GM19395 (cell line): ENCODE measurements around the gene SETDB1.
A peak's percentile ranks its signal among the peaks of the same experiment; 100 is the strongest.

ENCODE experiments used
- ATAC-seq: cut with Tn5 transposase; IDR thresholded peaks from one replicate; pipeline ENCODE4 v1.9.1; 2021; ENCODE audit warnings: mild to moderate bottlenecking, moderate library complexity; ENCODE audit not compliant: unreplicated experiment

Gene SETDB1

DNA sequence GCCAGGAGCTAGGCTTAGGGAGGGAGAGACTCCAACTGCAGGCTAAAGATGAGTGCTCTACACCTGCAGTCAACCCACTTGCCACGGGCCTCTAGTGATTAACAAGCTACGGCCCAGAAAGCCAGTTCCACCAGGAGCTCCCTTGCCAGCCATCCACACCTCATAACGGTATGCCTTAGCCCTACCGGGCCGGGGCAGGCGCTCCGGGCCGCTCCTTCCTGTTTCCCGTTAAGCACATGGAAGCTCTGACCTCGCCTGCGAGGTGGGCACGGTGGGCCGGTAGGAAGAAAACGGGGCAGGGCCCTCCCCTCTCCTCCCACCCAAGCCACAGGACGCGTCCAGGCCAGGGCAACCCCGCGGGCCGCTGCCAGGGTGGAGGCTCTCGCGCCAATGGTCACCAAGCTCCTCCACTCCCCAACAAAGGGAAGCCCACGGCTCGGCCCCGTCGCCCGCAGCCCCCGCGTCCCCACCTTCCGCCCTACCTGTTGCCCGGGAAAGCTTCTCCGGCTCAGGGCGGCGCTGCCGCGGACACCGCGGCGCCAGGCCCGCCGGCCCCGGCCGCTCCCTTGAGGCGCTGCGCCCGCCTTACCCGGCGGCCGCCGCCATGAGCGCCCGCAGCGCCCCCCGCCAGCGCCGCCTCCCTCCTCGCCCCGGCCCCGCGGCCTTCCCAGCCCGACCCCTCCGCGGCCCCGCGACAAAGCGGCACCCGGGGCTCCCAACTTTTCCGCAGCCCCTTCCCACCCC lies 47.8 kb downstream of the SETDB1 start:
- ATAC-seq = peak; percentile 39

DNA sequence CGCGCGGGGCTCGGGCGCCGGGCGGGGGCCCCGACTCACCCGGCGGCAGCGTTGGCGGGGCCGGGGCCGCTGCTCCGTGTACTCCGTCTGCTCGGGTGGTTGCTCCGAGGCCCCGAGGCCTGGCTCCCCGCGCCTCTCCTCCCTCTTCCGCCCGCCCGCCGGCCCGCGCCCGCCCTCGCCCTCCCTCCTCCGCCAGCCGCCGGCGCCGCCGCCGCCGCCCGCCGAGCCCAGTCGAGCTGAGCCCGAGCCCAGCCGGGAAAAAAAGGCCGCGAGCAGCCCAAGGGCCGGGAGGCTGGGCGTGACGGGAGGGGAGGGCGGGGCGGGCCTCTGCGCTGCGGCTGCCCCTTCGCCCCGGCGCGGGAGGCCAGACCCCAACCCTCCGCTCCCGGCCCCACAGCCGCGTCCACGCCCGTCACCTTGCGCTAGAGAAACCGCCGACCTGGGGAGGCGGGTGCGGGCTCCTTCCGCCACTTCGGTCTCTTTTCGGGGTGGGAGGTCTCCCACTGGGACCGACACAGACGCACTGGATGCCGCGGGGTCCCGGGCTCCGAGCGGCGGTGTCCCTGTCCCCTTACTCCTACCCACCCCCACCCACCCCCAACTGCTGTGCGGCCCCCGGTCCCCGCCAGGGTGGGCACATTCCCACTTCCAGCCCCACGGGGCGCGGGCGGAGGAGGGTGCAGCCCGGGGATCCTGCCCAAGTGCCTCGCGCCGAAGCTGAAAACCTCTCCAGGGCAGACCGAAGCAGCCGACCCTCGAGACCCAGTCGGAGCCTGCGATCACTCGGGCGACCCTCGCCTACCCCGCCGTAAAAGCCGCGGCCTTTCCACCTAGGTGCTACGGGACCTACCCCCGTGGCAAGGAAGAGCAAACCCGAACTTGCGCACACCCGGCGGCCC lies 48.7 kb downstream of the SETDB1 start, which contains the start of gene CERS2:
TSS of gene CERS2 (minus strand) at position 256 of the 899 bp plus-strand sequence. CDS start 5,745 bp downstream, outside the sequence.
- ATAC-seq = peak; percentile 54

DNA sequence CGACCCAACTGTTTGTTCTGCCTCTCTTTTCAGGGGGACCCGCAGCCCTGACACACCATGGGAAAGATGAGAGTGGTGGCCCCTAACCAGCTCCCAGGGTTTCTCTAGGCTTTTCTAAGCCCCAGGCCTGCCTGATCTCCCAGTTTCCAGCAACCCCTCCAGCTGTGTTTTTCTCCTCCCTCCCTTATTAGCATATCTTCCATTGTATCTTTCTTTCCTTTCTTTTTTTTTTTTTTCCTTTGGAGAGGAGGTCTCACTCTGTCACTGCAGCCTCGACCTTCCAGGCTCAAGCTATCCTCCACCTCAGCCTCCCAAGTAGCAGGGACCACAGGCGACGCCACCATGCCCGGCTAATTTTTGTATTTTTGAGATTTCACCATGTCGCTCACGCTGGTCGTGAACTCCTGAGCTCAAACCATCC lies 50.2 kb downstream of the SETDB1 start:
- no peak for ATAC-seq

DNA sequence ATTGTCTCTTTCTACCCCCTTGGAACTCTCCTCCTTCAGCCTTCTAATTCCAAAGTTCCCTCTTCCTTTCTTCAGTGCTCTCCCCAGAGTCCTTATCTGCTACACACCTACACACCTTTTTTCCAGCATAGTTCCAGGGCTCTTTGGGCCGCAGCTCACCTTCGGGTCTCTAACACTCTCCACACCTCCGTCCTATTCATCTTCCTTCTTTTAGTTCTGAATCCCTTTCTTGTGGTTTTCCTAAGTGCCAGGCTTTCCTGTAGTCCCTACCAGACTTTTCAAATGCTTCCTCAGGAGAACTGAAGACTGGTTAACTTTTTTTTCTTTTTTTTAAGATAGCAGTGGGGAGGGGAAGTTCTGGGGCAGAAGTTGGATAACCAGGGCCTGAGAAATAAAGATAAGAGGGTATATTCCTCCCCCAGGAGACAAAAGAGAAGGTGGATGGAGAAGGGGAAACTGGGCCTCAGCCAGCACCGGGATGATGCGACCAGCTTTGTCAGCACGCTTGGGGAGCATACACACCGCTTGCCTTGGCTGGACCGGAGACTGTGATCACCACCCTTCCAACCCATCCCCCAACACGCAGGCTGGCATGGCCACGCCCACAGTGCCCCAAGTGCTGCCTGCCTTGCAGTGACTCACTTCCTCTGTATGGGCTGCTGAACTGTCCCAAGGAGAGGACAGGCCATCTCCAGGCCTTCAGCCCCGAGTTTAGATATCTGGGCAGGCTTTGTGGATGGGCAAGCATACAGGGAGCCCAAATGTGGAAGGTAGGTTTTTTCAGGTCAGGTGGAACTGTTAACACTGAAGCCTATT lies 50.9 kb downstream of the SETDB1 start:
- no peak for ATAC-seq

DNA sequence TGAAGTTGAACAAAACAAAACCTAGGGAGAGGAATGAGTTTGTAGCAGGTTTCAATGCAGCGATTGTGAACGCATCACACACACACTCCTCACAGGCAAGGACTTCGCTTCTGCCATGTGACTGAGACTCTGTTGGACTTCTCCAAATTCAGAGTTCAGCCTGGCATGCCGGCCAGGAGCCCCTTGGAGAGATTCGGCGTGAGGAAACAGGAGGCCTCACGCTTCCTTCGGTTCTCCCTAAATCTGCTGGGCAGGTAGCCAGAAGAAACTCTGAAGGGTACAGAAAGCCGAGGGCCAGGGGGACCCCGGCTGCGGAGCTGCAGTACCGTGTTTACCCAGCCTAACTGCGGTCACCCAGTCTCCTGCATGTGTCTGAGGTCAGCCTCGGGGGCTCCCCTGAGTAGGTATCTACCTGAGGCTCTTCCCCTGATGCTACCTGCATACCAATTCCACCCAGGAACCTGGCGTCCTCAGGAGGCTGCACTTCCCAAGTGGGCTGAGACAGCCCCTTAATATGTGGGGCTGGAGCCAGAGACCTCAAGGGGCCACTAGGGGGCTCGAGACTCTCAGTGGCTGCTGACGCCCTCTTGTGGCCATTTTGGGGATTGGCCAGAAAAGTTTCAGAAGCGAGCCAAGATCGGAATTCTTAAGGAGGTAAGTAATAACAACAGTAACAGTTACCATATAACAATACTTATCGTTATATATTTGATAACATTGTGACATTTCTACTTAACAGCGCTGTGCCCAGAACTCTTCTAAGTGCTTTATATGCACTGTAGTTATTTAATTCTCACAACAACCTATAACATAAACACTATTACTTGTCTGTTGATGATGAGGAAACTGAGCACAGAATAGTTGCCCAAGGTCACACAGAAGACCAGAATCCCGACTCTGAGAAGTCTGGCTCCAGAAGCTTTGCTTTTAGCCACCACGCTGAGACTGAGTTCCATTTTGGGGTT lies 53.2 kb downstream of the SETDB1 start:
- peak; percentile 59 for ATAC-seq

DNA sequence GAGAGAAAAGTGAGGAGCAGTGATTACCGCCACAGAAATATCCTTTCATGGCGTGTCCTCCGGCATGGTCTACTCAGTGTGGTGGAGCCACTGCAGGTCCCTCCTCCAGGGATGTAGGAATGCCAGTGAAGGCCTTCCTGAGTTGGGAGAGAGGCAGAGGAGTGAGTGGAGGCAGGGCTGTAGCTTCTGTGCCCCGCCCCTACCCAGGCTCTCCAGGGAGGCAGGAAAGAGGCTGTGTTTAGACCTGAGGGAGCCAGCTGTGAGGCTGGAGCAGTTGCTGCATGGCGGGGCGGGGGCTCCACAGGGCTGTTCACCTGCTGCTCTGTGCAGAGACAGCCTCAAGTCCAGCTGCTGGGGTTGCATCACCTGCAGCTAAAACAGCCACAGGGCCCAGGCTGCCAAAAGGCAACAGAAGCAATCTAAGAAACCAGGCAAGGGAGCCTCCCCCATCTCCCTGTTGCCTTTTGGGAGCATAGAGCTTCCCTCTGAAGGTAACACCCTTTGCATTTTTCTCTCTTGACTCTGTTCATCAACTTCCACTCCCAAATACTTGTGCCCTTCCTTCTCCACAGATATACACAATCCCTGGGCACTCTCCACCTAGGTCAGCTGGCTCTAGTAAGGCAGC lies 55.1 kb downstream of the SETDB1 start:
- ATAC-seq = no peak

DNA sequence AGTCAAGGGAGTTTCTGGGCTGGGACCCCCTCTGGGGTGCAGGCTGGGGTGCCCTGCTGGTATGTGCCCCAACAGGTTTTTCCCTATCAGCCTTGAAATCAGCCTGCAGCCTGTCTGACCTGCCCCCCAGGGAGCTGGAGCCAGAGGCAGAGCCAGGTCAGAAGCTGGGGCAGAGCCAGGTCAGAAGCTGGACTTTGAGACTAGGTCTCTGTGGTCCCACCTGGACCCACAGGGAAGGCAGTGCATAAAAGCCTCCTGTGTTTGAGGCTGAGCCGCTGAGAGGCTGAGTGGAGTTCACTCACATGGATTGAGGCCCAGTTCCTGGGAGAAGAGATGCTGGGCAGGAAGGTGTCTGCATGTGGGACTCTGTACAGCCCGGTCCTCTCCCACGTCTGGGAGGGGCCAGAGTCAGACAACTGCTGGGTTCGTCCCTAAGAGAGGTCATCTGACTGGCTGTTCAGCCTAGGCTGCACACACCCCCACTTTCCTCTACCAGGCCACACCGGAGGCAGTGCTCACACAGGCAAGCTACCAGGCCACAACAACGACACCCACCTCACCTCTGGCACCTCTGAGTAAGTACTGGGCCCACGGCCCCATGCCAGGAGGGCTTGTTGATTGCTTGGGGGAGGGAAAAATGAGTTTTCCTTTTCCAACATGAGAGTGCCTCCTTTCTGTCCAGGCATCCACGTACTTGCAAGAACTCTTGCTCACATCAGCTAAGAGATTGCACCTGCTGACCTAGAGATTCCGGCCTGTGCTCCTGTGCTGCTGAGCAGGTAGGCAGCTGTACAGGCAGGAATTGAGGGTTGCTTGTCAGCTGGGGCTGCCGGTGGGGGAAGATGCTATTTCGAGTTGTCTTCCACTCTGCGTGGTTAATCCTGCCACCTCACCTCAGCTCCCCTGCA lies 55.9 kb downstream of the SETDB1 start, which contains the start of gene ANXA9:
TSS of gene ANXA9 (plus strand) at position 488 of the 908 bp plus-strand sequence. CDS start 814 bp downstream, outside the sequence.
- no peak for ATAC-seq

DNA sequence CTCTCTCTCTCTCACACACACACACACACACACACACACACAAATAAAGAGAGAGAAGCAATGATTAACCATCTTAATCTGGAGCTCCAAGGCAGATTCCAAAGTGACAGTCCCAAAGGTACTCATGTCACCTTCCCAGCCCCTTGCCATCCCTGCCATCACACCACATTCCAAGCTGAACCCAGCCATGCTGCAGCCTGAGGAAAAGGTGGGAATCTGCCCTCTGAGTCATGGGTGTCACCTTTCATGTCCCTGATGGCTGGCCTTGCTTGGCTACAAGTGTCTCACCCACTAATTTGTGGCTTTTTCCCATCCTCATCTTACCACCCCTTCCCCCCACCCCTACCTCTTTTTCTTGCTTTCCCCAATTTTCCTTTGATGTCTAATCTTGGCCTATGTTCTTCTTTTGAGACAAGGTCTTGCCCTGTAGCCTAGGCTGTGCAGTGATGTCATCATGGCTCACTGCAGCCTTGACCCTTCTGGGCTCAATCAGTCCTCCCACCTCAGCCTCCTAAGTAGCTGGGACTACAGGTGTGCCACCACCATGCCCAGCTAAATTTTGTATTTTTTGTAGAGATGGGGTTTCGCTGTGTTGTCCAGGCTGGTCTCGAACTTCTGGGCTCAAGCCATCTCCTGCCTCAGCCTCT lies 59.1 kb downstream of the SETDB1 start:
- no peak for ATAC-seq

DNA sequence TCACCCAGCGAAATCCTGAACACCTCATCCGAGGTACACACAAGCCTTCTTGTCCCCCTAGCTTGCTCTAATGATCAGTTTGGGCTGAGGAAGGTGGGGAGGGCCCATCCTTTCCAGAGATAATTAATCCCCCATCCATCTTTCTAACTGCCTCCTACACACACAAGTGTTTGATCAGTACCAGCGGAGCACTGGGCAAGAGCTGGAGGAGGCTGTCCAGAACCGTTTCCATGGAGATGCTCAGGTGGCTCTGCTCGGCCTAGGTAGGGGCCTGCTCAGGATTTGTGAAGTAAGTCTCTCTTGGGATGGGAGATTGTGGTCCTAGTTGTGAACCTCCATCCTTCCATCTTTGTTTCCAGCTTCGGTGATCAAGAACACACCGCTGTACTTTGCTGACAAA lies 61.8 kb downstream of the SETDB1 start:
- no peak for ATAC-seq

DNA sequence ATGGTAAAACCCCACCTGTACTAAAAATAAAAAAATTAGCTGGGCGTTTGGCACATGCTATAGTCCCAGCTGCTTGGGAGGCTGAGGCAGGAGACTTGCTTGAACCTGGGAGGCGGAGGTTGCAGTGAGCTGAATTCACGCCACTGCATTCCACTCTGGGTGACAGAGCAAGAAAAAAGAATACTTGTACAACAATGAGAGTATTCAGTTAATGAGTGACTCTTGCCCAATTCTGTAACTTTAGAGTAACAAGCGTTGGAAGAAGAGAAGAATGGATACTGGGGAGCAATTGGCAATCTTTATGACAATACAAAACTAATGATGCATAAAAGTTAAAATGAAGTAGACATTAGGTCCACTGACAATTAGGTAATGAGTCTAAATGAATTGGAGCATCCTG lies 66.5 kb downstream of the SETDB1 start:
- ATAC-seq = no peak

DNA sequence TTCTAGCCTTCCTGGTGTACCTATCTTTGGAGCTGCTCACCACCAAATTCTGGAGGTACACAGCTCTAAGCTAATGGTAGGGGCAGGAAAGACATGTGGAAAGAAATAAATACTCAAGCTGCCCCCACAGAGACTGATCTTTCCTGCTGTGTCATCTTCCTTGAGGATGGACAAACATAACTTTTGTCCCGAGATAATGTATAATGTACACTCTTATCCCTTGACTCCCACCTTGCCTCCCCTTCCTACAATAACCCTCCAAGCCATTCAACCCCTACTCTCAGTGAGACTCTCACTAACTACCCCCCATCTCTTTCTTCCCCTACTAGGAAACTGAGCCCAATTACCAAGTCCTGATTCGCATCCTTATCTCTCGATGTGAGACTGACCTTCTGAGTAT lies 68.1 kb downstream of the SETDB1 start:
- no peak for ATAC-seq

DNA sequence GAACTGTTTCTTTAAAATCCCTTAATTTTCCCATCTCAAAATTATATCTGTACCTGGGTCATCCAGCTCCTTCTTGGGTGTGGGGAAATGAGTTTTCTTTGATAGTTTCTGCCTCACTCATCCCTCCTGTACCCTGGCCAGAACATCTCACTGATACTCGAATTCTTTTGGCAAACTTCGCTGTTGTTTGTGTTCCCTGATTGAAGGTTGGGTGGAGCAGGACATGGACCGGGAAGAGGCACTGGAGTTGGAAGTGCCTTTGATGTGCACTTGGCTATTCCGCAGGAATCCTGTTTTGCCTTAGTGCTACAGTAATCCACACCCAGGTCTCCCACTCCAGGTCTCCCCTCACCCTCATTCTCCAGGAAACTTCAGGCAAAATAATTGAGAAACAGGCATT lies 69.3 kb downstream of the SETDB1 start:
- ATAC-seq = no peak

DNA sequence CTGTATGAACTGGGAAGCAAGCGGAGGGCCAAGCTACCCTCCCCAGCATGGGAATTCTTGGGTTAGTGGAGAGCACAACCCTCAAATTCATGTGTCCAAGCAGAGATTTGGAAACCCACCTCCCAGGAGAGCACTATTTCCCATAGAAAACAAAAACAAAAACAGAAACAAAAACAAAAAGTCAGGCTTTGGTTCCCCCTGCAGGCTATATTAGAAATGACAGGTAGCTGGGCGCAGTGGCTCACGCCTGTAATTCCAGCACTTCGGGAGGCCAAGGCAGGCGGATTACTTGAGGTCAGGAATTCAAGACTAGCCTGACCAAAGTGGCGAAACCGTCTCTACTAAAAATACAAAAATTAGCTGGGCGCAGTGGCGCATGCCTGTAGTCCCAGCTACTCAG lies 69.7 kb downstream of the SETDB1 start:
- ATAC-seq = no peak

DNA sequence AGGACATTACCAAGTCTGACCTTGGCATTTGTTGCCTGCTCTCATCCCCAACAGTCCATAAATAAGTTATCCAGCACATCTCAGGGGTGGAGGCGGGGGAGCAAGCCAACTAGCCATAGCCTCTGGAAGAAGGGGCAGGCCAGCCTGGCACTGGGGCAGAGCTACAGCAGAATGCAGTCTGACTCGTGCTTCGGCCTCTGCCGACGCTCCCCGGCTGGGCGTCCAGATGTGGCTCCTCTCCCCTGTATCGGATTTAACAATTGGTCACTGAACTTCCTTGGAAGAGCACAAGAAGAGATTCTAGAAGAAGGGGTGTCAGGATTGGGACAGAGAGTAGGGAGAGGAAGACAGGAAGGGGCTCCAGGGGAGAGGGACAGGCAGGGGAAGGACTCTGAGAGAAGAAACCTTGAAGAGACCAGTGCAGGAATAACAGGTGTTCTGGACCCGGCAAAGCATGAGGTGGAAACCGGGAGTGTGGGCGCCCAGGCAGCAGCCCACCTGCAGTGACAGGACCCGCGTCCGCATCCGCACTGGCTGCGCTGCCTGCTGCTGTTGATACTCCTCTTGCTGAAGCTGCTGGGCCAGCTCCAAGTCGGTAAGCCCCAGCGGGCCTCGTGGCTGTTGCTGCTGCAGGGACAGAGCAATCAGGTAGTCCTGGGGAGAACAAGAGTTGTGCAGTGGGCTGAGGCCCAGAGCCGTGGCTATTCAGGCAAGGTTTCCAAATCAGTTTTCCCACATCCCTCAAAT lies 71.1 kb downstream of the SETDB1 start:
- no peak for ATAC-seq

DNA sequence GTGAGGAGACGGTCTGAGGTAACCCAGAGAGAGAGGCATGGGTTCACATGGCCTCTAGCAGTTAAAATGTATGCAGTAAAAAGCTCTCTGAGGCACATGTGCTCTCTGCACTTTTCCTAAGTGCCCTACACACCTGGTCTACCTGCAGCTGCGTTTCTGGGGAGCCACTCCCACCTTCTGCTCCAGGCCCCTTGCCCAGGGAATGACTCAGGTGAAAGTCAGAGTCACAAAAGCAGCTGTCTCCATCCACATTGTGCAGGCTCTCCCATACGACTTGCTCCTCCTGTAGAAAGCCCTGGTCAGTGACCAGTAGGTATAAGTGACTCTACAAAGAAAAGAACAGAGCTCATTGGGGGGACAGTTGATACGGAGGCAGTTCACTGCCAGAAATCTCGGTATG lies 71.8 kb downstream of the SETDB1 start:
- no peak for ATAC-seq

DNA sequence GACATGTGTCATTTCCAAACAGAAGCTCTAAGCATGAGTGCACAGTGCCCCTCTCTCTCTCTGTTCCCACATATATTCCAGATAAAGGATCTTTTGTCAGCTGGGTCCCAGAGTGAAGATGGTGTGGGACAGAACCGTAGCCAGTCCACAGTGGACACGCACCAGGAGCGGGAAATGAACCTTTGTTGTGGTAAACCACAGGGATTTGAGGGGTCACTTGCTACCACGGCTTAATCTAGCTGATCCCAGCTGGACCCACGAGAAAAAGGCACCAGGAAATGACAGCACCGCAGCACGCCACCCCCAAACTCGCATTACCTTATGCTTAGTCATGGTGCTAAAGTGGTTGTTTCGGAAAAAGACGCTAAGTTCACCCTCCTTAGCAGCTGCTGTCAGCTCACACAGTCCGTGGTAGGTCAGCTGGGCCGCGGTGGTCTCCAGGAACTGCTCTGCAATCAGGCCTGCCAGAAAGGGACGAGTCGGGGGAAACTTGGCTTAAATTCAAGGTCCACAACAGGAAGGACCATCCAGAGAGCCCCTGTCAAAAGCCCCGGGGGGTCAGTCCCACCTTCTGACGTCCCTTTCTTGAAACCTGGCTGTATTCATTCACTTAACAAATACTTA lies 73.0 kb downstream of the SETDB1 start:
- ATAC-seq = no peak

DNA sequence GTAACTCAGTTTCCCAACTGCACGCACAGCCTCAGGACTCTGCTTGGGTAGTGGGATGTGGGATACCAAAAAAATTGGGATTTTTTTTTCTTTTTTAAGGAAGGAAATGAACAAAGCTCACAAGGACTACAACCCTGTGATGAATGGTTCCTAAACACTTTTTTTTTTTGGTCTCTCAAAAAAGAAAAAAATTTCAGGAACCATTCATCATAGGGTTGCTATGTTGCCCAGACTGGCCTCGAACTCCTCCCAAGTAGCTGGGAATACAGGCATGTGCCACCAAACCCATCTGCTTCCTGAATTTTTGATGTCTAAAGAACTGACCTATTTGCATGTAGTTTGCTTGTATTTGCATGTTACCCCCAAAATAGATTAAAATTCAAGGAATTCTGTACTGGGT lies 73.8 kb downstream of the SETDB1 start:
- no peak for ATAC-seq
